Fibroblast of lung (primary cell): ENCODE results near the gene KCNMA1.

ENCODE experiments used
- EZH2 ChIP-seq: IDR thresholded peaks from 2 replicates; pipeline ENCODE4 v1.5.1; 2012; ENCODE audit warnings: low read length, control low read depth, mild to moderate bottlenecking; ENCODE audit errors: missing control alignments
- TF ChIP-seq, protein P1 (sequence below), 2 donors: IDR thresholded peaks in 1 of 2; conservative IDR thresholded peaks in 1 of 2; 1 replicate in 1 of 2; 2 replicates in 1 of 2; pipeline ENCODE4 v1.5.1; 2011 to 2012; ENCODE audit warnings: low read length in 2 of 2, control low read depth in 1 of 2, inconsistent platforms in 1 of 2, low read depth in 1 of 2, mild to moderate bottlenecking in 1 of 2

DNA sequence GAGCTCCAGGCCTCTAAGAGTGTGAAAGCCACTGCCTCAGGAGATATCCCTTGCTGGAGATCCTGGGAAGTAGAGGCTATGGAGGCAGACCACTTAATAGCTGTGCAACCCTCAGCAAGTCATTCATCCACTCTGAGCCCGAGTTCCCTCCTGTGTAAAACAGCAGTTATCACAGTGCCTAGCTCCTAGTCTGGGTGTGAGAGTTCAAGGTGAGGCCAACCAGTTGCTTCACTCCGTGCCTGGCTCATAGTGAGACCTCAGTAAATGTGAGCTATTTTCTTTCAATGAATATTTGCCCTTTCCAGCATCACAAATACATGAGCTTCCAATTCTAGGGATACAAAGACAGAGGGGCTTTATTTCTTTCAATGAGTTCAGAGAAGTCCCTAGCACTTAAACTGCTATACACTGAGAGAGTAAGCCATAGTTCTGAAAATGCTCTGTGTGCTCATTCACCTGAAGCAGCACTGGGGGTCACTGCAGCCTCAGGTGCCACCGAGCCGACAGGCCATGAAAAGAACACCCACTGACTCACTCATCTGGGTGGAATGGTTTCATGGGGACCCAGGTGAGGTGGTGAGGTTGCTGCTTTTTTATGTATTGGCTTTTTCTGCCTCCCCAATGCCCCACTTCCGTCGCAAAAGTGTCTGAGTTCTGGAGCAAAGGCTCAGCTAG is 259.8 kb downstream of the KCNMA1 start:
- no peak for TF ChIP-seq EZH2
- TF ChIP-seq, protein P1, sequence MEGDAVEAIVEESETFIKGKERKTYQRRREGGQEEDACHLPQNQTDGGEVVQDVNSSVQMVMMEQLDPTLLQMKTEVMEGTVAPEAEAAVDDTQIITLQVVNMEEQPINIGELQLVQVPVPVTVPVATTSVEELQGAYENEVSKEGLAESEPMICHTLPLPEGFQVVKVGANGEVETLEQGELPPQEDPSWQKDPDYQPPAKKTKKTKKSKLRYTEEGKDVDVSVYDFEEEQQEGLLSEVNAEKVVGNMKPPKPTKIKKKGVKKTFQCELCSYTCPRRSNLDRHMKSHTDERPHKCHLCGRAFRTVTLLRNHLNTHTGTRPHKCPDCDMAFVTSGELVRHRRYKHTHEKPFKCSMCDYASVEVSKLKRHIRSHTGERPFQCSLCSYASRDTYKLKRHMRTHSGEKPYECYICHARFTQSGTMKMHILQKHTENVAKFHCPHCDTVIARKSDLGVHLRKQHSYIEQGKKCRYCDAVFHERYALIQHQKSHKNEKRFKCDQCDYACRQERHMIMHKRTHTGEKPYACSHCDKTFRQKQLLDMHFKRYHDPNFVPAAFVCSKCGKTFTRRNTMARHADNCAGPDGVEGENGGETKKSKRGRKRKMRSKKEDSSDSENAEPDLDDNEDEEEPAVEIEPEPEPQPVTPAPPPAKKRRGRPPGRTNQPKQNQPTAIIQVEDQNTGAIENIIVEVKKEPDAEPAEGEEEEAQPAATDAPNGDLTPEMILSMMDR (conservative IDR thresholded peaks at IDR 0.05 in 1 of 2, IDR thresholded peaks at IDR 0.05 in 1 of 2; ENCODE audit: low read depth in 1 of 2, low read length in 2 of 2), result no peak
